HG03103 (cell line): ENCODE measurements around the gene CARD11.
"Not testable (repeated sequence)": the region's sequence is repeated elsewhere in the genome, so short reads cannot be mapped to it uniquely, and the experiment has no call there.

Experiments used
- ATAC-seq: cut with Tn5 transposase; IDR thresholded peaks from one replicate; pipeline ENCODE4 v1.9.1; 2021; ENCODE audit warnings: low read depth; ENCODE audit not compliant: unreplicated experiment

CARD11 gene

DNA sequence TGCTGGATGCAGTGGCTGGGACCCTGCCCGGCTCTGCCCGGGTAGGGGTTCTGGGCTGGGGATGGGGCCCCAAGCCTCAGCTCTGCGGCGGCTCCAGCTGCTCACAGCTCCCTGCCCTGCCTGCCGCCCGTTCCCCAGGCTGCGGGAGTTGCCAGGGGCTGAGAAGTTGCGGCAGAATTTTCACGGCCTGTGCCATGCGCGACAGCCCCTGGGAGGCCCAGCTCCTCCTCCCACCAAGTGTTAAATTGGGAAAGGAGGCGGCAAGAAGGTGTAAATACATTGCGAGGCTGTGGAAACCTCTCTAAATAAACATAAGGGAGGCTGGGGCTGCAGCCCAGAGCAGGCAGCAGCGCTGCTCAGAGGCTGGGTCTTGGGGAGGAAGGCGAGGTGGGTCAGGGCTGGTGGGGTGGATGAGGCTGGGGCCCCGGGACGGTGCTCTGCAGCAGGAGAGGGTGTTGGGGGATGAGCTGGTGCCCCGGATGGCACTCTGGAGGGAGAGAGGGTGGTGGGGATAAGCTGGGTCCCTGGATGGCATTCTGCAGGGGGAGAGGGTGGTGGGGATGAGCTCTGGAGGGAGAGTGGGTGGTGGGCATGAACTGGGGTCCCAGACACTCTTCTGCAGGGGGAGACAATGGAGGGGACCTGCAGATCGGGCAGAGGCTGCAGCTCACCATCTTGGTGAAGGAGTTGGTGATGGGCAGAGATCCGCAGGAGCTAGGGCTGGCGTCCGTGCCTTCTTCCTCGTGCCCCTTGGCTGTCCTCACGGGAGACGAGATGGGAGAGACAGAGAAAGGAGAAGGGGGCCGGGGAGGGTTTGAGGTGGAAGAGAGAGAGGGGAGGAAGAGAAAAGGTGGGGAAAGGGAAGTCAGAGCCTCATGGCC lies 114.1 kb downstream of the CARD11 start:
- no peak for ATAC-seq

DNA sequence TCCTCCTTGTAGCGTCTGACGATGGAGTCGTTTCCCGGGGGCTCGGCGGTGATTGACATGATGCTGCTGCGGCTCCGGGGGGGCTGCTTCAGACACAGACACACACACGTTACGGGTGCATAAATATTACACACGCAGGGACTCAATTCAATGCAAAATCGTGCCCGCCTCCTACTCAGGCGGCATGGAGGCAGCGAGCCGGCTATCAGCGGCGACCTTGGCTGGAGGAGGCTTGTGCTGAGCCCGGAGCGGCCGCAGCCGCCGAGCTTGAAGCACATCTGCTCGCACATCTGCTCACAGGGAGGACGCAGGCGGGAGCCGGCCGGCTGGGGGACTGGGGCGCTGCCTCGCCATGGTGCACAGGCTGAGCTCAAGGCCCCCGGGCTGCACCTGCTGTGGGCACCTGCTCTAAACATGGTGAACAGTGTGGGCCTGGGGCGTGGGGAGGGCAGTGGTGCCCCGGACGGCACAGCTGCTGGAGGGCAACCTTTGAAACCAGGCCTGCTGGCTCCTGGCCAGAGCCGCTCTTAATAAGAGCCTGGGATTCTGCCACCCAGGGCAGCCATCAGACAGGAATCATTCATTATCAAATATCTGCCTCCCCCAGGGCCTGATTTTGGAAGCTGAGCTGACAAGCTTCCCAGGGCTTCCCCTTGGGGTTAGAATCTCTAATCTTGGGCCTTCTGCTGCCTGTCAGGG lies 114.9 kb downstream of the CARD11 start:
- no peak for ATAC-seq

DNA sequence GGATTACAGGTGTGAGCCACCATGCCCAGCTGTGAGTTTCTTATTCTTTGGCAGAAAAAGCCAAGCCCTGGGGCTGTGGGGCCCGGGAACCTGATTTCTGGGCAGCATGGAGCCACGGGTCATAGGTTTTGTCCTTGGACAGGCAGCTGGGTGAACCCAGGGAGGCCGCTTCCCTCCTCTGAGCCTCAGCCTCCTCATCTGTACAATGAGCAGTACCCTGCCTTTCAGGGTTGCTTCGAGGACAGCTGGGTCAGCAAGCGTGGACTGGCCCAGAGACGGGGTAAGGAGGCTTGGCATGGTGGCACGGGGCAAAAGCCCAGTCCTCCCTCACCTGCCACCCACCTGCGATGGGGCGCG lies 115.4 kb downstream of the CARD11 start:
- ATAC-seq: no peak

DNA sequence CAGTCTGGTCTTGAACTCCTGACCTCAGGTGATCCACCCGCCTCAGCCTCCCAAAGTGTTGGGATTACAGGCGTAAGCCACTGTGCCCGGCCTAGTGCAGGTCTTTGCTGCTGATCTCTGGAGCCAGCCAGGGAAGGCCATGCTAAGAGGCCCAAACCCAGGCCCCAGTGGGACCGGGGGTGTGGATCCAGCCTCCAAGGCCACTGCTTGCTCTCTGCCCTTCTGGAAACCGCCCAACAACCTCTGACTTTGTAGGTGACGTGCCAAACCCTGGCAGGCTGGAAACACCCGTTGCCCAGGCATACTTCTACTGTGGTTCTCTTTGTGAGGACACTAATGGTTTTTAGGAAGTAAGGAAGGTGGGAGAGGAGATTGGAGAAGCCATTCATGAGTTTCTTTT lies 116.1 kb downstream of the CARD11 start:
- ATAC-seq: no peak

DNA sequence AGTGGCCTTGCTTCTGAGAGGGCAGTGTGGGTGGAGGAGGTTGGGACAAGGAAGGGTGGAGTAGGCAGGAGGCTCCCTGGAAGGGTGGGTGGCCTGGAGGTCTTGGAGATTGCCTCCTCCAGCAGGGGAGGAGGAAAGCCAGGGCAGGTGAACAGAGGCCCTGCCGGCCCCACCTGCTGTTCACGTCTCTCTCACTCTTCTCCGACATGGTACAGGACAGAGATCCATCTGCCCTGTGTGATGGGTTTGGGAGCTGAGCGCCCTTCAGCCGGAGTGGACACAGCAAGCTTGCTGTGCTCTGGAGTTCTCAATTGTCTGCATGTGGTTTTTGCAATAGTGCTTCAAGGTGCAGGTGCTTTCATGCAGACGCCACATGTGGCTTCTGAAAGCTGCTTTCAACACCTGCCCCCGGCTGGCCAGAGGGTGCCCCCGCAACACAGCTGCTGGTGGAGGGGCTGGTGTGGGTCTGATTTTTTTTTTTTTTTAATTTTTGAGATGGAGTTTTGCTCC lies 116.7 kb downstream of the CARD11 start:
- ATAC-seq: no peak

DNA sequence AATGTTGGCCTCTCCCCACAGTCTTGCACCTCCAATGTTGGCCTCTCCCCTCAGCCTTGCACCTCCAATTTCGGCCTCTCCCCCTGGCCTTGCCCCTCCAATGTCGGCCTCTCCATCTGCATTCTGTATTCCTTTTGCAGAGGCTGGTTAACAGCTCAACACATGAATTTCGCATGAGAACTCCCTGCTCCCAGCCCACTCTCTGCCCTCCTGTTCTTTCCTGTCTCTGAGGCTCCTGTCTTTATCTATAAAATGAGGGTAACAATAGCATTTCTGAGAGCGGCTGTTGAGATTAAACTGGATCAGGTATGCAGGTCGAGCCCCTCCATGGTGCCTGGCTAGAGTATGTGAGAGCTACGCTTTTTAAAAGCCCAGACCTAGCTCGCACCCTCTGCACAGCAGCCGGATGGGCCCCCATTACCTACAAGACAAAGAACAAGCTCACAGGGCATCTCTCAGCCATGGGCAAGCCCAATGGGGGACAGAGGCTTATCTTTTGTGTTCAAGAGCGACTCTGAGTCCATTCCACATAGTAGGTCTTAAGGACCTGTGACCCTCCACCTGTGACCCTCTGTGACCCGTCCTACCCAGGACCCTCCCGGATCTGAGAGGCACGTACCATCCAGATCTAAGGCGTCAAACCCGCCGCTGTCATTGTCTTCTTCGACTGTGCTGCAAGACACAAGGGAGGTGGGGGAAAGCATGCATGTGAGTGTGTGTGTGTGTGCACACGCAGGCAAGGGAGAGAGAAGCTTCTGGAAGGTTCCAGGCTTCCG lies 117.4 kb downstream of the CARD11 start:
- no peak for ATAC-seq

DNA sequence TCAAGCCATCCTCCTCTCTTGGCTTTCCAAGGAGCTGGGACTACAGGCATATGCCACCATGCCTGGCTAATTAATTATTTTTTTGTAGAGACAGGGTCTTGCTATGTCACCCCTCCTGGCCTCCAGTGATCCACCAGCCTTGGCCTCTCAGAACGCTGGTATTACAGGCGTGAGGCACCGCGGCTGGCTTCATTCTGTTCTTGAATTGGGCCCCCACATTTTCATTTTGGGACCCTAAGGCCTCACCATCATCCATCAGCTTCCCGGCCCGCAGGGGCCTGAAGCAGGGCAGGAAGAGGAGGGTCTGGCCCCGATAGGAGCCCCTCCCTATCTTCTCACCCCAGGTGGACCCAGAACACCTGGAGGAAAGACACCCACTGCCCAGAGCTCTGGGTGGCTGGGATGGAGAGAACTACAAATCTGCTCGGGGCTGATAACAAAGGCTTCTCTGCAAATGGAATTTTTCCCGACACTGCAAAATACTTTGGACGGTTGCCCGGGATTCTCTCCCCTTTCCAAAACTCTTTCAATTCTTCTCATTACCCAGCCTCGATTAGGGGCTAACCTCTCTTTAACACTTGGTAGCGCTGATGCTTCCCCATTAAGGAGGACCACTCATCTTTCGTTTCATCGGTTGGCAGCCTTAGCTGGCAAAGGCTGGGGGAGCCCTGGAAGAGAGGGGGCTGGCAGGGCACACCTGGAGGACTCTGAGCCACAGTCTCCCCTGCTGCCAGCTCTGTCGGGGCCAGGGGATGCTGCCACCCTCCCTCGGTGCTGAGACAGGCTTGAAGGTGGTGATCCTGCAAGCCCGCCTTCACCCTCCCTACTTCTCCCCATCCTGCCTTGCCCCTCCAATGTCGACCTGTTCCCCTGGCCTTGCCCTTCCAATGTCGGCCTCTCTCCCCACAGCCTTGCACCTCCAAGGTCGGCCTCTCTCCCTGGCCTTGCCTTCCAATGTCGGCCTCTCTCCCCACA lies 118.5 kb downstream of the CARD11 start:
- ATAC-seq: no peak

DNA sequence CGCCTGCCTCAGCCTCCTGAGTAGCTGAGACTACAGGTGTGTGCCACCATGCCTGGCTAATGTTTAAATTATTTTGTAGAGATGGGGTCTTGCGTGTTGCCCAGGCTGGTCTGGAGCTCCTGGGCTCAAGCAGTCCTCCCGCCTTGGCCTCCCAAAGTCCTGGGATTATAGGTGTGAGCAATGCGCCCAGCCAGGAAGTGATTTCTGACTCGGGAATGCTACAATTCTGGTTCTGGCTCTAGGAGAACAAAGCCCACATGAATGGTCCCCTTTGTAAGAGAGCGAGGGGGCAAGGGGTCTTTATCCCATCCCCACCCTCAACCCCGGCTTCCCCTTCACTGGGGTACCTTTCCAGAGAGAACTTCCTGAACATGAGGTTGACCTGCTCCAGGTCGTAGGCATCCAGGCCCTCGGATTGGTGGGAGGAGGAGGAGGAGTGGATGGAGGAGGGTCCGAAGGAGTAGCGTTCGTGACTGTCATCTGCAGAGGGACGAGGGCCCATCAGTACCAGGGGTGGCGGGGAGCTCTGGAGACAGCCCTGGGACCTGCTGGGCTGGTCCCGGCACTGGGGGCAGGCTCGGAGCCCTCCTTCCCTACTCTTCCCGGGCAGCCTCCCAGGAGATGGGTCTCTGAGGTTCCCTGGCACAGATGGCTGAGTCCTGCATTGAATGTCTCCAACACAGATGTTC lies 119.6 kb downstream of the CARD11 start:
- ATAC-seq: no peak

DNA sequence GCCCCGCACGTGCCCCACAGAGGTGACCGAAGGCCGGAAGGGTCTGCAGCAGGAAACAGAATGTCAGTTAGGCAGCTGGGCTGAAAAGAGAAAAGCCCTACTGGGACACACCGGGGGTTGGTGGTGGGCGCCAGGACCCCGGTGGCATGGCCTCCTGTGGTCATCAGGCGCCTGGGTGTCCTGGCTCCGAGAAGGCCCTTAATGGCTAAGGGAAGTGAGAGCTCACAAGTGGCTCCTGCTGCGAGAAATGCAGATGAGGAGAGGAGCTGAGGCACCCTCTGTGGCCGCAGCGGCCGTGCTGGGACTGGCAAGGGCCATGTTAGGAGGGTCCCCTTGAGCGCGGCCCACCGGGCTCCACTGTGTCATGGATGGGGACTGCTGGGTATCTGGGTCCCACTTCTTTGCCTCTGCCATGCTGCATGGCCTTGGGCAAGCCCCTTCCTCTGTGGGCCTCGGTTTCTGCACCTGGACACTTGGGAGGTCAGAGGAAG lies 120.3 kb downstream of the CARD11 start:
- no peak for ATAC-seq

DNA sequence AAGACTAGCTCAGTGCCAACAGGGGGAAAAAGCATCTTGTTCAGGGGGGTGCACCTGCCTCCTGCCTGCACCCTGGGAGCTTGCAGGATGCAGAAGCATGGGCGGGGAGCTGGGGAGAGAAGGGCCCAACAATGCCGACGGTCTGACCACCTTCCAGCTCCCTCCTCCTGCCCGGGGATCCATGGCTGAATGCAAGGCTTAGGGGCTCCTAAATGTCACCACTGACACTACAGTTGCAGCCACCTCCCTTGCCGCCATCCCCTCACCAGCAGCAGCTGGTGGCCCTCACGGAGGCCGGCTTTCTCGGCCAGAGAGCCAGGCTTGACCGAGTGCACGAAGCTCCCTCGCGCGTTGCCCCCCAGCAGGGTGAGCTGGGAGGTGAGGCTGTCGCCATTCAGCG lies 120.8 kb downstream of the CARD11 start:
- ATAC-seq: no peak

DNA sequence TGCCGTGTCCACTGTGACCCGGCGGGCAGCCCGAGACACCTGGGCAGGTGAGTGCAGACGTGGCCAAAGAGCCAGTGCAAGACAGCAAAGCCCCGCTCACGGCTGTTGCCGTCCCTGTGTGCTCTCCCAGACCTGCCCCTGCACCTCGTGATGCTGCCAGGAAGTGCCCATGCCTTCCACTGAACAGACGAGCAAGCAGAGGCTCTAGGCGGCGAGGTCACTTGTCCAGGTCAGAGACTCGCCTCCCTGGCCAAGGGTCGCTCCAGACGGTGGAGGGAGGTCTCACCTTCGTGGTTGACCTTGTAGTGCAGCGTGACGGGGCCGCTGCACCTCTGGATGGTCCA lies 121.3 kb downstream of the CARD11 start:
- ATAC-seq: no peak

DNA sequence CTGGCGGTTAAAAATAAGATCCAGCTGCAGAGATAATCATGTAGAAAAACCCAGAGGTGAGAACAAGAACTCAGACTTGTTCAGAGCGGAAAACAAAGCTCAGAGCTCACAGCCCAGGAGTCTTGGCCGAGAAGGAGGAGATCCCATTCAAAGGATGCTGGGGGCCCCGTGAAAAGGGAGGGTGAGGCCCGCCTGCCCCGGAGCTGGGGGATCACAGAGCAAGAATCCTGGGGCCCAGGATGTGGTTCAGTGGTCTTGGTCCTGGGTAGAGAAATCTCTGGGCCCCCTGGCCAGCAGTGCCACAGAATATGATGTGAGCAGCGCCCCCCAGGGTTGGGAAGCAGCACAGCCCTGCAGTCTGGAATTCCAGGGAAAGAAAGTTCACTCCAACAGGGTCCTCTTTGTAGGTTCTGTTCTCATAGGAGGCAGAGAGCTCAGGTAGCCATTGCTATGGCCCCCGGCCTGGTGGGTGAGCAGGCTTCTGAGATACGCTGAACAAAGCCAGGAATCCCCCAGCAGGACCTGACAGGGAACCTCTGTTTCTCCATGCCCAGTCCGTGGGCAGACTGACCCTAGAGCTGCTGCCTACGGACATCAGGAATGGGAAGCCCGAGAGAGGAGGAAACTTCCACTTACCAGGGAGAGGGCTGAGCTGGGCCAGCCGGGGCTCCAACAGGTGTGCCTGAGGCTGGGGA lies 121.9 kb downstream of the CARD11 start:
- no peak for ATAC-seq

DNA sequence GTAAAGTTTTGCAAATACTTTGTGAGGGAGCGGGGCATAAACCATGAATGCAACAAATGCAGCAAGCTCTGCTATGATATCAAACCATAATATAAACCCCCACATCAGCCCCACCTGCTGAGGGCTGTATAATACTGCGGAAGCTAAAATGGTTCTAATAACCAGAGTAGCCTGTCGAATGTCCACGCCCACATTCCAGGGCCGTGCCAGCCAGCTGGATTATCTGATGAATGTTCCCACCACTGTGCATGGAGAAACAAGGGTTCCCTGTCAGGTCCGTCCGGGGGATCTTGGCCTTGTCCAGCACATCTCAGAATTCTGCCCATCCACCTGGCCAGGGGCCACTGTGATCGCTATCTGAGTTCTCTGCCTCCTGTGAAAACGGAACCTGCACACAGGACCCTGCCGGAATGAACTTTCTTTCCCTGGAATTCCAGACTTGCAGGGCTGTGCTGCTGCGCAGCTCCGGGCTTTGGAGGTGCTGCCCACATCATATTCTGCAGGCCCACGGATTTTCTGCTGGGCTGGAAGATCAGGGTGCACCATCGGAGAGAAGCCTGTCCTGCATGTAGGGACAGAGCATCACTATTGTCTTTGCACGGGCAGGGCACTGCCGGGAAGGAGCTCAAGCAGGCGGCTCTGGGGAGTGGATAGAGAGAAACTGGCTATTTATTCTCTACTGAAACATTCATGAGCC lies 122.6 kb downstream of the CARD11 start:
- ATAC-seq: no peak

DNA sequence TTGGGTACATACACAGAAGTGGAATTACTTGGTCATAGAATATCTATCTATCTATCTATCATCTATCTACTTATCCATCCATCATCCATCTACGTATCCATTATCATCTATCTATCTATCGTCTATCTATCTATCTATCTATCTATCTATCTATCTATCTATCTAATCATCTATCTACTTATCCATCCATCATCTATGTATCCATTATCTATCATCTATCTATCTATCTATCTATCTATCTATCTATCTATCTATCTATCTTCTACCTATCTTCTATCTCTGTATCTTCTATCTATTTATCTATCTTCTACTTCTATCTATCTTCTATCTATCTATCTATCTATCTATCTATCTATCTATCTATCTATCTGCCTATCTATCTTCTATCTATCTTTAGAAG lies 123.2 kb downstream of the CARD11 start:
- not testable (repeated sequence) for ATAC-seq

DNA sequence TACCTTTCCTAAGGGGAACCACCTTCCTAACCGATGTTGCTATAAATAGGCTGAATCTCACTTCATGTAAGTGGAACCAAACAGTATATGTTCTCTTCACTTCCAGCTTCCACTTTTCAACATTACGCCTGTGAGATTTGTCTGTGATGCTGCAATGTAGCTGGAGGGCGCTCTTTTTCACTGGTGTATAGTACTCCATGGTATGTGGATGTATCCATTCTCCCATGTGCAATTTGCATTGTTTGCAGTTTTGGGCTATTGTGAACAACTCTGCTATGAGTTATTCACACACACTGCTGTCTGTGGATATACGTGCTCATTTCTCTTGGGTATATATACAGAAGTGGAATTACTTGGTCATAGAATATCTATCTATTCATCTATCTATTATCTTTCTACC lies 123.6 kb downstream of the CARD11 start:
- no peak for ATAC-seq

DNA sequence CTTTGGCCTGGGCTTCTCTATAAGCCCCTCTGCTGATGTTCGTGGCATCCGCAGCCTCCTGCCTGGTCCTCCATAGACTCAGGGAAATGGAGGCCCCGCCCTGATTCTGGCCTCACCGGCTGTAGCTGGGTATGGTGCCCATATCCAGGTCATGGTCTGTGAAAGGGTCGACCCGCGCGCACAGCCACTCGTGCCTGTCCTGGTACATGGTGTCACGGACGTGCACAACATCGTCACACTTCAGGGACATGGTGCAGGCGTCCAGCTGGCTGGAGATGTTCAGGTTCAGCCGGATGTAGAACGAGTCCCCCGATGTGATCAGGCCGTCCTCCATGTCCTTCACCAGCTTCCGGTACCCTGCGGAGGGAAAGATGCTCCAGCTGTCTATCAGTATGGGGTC lies 124.4 kb downstream of the CARD11 start:
- ATAC-seq: no peak

DNA sequence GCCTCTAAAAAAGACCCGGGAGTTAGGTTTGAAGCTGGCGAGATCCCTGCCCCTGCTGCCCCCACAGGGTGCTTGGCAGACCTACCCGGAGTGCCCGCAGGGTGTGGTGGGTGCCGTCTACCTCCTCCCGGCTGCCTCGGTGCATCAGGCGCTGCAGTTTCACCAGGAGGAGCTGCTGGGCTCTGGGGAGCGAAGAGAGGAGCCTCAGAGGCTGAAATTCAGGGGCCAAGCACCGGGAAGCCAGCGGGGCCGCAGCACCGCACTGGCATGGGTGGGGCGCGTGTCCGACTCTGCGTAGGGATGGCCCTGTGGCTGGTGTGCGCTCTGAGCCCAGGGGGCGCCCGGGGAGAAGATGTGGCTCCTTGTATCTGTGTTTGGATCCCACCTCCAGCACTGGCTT lies 125.3 kb downstream of the CARD11 start:
- ATAC-seq: no peak

DNA sequence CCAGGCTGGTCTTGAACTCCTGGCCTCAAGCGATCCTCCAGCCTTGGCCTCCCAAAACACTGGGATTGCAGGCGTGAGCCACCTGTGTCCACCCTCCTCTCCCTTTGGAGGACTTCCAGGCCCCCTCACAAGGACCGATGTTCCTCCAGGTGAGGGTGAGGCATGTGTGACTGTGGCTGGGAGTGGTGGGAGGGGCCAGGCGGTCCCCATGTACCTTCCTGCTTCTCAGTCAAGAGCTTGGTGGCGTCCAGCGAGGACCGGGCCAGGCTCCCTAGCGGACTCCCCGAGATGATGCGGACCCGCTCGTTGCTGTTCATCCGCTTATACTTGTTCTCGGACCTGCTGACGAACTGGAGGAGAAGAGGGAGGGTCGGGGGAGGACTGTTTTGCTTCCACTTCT lies 128.6 kb downstream of the CARD11 start:
- ATAC-seq: no peak
